Gastroesophageal sphincter (tissue), 4 donors: ENCODE data around the gene STRAP. TPM values are rescaled to one million over a fixed set of nuclear protein-coding genes. Genes with fewer than 3 reads are reported as not detected.

Experiments used
- ATAC-seq: fragments of 150-250 bp; one replicate; pipeline ENCODE4 v1.9.1; 2016; ENCODE audit warnings: mild to moderate bottlenecking, moderate library complexity
- H3K27ac ChIP-seq, 4 donors: fragments of 200-600 bp; sonication (generic) in 3 of 4; 1 replicate in 3 of 4; 2 replicates in 1 of 4; pipeline ENCODE4 v1.5.1; 2016 to 2019
- H3K27me3 ChIP-seq: fragments of 200-600 bp; sonication (generic); one replicate; pipeline ENCODE4 v1.5.1; 2019
- H3K36me3 ChIP-seq, 2 donors: fragments of 200-600 bp; sonication (generic); one replicate each; pipeline ENCODE4 v1.5.1; 2019; ENCODE audit warnings: control low read depth in 1 of 2
- H3K4me1 ChIP-seq, 3 donors: fragments of 200-600 bp; sonication (generic); 1 replicate in 2 of 3; 2 replicates in 1 of 3; pipeline ENCODE4 v1.5.1; 2016 to 2019; ENCODE audit warnings: control low read depth in 2 of 3
- H3K4me3 ChIP-seq, 2 donors: fragments of 200-600 bp; sonication (generic); one replicate each; pipeline ENCODE4 v1.5.1; 2019; ENCODE audit warnings: mild to moderate bottlenecking in 1 of 2, moderate library complexity in 1 of 2
- H3K9me3 ChIP-seq, 3 donors: fragments of 200-600 bp; sonication (generic); one replicate each; pipeline ENCODE4 v1.5.1; 2017 to 2019; ENCODE audit warnings: control low read depth in 2 of 3
- CTCF ChIP-seq, 4 experiments: fragments of 200-600 bp in 2 of 4; fragments of 450-650 bp in 2 of 4; sonication (generic) in 1 of 4; IDR thresholded peaks; one replicate each; pipeline ENCODE4 v1.5.1; 2017 to 2019; ENCODE audit warnings: antibody characterized with exemption in 4 of 4, mild to moderate bottlenecking in 2 of 4, moderate library complexity in 2 of 4
- EP300 ChIP-seq: sonication (generic); formaldehyde crosslinking; IDR thresholded peaks from one replicate; pipeline ENCODE4 v1.6.1; 2017; ENCODE audit warnings: antibody characterized with exemption, mild to moderate bottlenecking
- POLR2A ChIP-seq, 2 donors: fragments of 450-650 bp; IDR thresholded peaks; one replicate each; pipeline ENCODE4 v1.6.1; 2017; ENCODE audit warnings: antibody characterized with exemption in 2 of 2, mild to moderate bottlenecking in 2 of 2, moderate library complexity in 1 of 2
- POLR2AphosphoS5 ChIP-seq: sonication (generic); formaldehyde crosslinking; IDR thresholded peaks from one replicate; pipeline ENCODE4 v1.6.1; 2017; ENCODE audit warnings: antibody characterized with exemption
- WGBS, 2 donors: methylation state at CpG; one replicate each; pipeline ENCODE4 v1.1.5; 2018; ENCODE audit warnings: low coverage in 1 of 2; 5-methylcytosine and 5-hydroxymethylcytosine counted together
- total RNA-seq, 4 donors: library from RNA; depleted of rRNA; stranded (reverse); fragments of >200 nt; gene quantifications; one replicate each; pipeline ENCODE4 v1.1.0, GENCODE V29; 2016

The STRAP gene
- total RNA-seq, 4 donors from 2014 or later, result 63.0 to 97.7 (median 69.2) TPM

- WGBS, 2 donors, result 73 to 92% methylated on average over 5 of the region's 5 CpGs
- ATAC-seq, result no peak
- Histone ChIP-seq H3K4me1 (peaks cover 7 to 59% (median 7%) of the 10 kb centered on the region in 3 donors), H3K4me3 (no peak overlapping the region), H3K27me3 (no peaks in the 10 kb centered on the region), H3K9me3 (no peaks in the 10 kb centered on the region), H3K27ac (peak overlapping the region in 1 of 4 donors; percentile 13), H3K36me3 (peaks cover 0 to 25% of the 10 kb centered on the region in 2 donors)
- no peak for TF ChIP-seq EP300
- TF ChIP-seq POLR2A (IDR thresholded peaks at IDR 0.05), result no peak
- TF ChIP-seq POLR2AphosphoS5, result no peak
- TF ChIP-seq CTCF (IDR thresholded peaks at IDR 0.05), result no peak
Observed at GRCh38 chr12:15887043-15887817, 5.0 kb downstream of the STRAP start.

- no peak overlapping the region for H3K4me3 ChIP-seq
- TF ChIP-seq EP300, result no peak
- TF ChIP-seq CTCF (IDR thresholded peaks at IDR 0.05), result no peak
- no peak for TF ChIP-seq POLR2A (IDR thresholded peaks at IDR 0.05)
- no peak for TF ChIP-seq POLR2AphosphoS5
- no peaks in the 10 kb centered on the region for H3K9me3 ChIP-seq
- WGBS, 2 donors, result 91 to 98% methylated on average over 4 to 5 of the region's 5 CpGs
- no peak overlapping the region for H3K27ac ChIP-seq
- no peak for ATAC-seq
- peaks cover 6 to 62% of the 10 kb centered on the region in 2 donors for H3K36me3 ChIP-seq
- H3K4me1 ChIP-seq, result peaks cover 0 to 21% (median 3%) of the 10 kb centered on the region in 3 donors
- no peaks in the 10 kb centered on the region for H3K27me3 ChIP-seq
Observed at GRCh38 chr12:15892645-15893259, 10.6 kb downstream of the STRAP start.

GRCh38 chr12:15893260-15893659 is 11.1 kb downstream of the STRAP start:
- no peaks in the 10 kb centered on the region for H3K9me3 ChIP-seq
- H3K4me1 ChIP-seq, result peaks cover 0 to 21% (median 3%) of the 10 kb centered on the region in 3 donors
- H3K27ac ChIP-seq, result no peak overlapping the region
- no peak for ATAC-seq
- H3K4me3 ChIP-seq, result no peak overlapping the region
- no peaks in the 10 kb centered on the region for H3K27me3 ChIP-seq
- 65 to 70% methylated on average over 3 of the region's 3 CpGs for WGBS, 2 donors
- TF ChIP-seq POLR2AphosphoS5 (no peak), POLR2A (IDR thresholded peaks at IDR 0.05) (no peak)
- peaks cover 6 to 67% of the 10 kb centered on the region in 2 donors for H3K36me3 ChIP-seq

GRCh38 chr12:15896867-15897266 is 14.7 kb downstream of the STRAP start:
- Histone ChIP-seq H3K9me3 (no peaks in the 10 kb centered on the region), H3K36me3 (peaks cover 6 to 73% of the 10 kb centered on the region in 2 donors), H3K27me3 (no peaks in the 10 kb centered on the region), H3K27ac (no peak overlapping the region), H3K4me1 (peaks cover 0 to 27% (median 0%) of the 10 kb centered on the region in 3 donors), H3K4me3 (no peak overlapping the region)
- ATAC-seq, result no peak
- TF ChIP-seq EP300 (no peak), CTCF (IDR thresholded peaks at IDR 0.05) (no peak), POLR2AphosphoS5 (no peak), POLR2A (IDR thresholded peaks at IDR 0.05) (no peak)
- WGBS, 2 donors, result 57 to 78% methylated on average over 1 of the region's 1 CpG

- peaks cover 6 to 75% of the 10 kb centered on the region in 2 donors for H3K36me3 ChIP-seq
- no peaks in the 10 kb centered on the region for H3K27me3 ChIP-seq
- H3K4me3 ChIP-seq, result no peak overlapping the region
- peaks cover 0 to 27% (median 0%) of the 10 kb centered on the region in 3 donors for H3K4me1 ChIP-seq
- H3K27ac ChIP-seq, result no peak overlapping the region
- 46 to 53% methylated on average over 2 of the region's 2 CpGs for WGBS, 2 donors
- no peaks in the 10 kb centered on the region for H3K9me3 ChIP-seq
- TF ChIP-seq POLR2A (IDR thresholded peaks at IDR 0.05), result no peak
- TF ChIP-seq POLR2AphosphoS5, result no peak
- no peak for TF ChIP-seq EP300
- no peak for TF ChIP-seq CTCF (IDR thresholded peaks at IDR 0.05)
- ATAC-seq, result no peak
Observed at GRCh38 chr12:15897433-15897832, 15.2 kb downstream of the STRAP start.
